HCT116 (cell line): ENCODE measurements around the gene VSTM2B. TPM values are rescaled to one million over a fixed set of nuclear protein-coding genes. Genes with fewer than 3 reads are reported as not detected.

ENCODE experiments used
- ATAC-seq: fragments of 200-7000 bp; cut with Tn5 transposase; 2 replicates; pipeline ENCODE4 v1.9.1; 2020; ENCODE audit warnings: mild to moderate bottlenecking, moderate library complexity
- BruUV-seq: library from RNA; stranded (reverse); fragments of 400-500 nt; replicated peaks from 2 replicates; lab custom pipeline; 2021; lab: Mats Ljungman, UMichigan
- CTCF ChIA-PET: fragments of 300-600 bp; sonication (Branson Sonifier 250); formaldehyde crosslinking; loops from one replicate; lab custom pipeline; 2021; ENCODE audit warnings: antibody characterized with exemption; lab: Charles Lee
- POLR2A ChIA-PET: fragments of 300-600, 350-600 bp; sonication (Branson Sonifier 250); formaldehyde crosslinking; loops from one replicate; lab custom pipeline; 2021; ENCODE audit warnings: antibody characterized with exemption; lab: Charles Lee
- RAD21 ChIA-PET, 2 experiments: fragments of 300-600 bp; sonication (Branson Sonifier 250); formaldehyde crosslinking; loops; one replicate each; lab custom pipeline; 2023; ENCODE audit warnings: low total read pairs in 2 of 2; ENCODE audit not compliant: uncharacterized antibody in 2 of 2, unreplicated experiment in 2 of 2, low non-redundant PET in 1 of 2; lab: Charles Lee
- DNase-seq: peaks from one replicate; pipeline ENCODE4 v3.0.0-alpha.2; 2010; ENCODE audit warnings: low read depth, low spot score
- H2AFZ ChIP-seq: fragments of 200-600 bp; shearing (Covaris generic), sonication (generic); 2 replicates; pipeline ENCODE4 v1.6.1; 2017; ENCODE audit warnings: low read depth, mixed run types, mixed read lengths, antibody characterized with exemption, low read length; ENCODE audit not compliant: poor library complexity, severe bottlenecking
- H3K27ac ChIP-seq: 2 replicates; pipeline ENCODE4 v1.5.1; 2012; ENCODE audit warnings: low read depth, low read length
- H3K27me3 ChIP-seq: fragments of 200-600 bp; sonication (generic); 2 replicates; pipeline ENCODE4 v1.6.1; 2016; ENCODE audit warnings: mixed run types, low read length, mixed read lengths; ENCODE audit not compliant: insufficient read depth
- H3K36me3 ChIP-seq, 2 experiments: fragments of 200-500 bp in 1 of 2; fragments of 200-600 bp in 1 of 2; sonication (Bioruptor generic) in 1 of 2; sonication (generic) in 1 of 2; 2 replicates each; pipeline versions ENCODE4 v1.5.1 to v1.6.1; 2014 to 2016; ENCODE audit warnings: low read length in 2 of 2, inconsistent platforms in 1 of 2, mixed read lengths in 1 of 2, mixed run types in 1 of 2; ENCODE audit not compliant: insufficient read depth in 2 of 2, control insufficient read depth in 1 of 2
- H3K4me1 ChIP-seq, 2 experiments: fragments of 200-600 bp in 1 of 2; sonication (generic) in 1 of 2; 2 replicates each; pipeline versions ENCODE4 v1.5.1 to v1.6.1; 2012 to 2017; ENCODE audit warnings: low read length in 2 of 2, inconsistent platforms in 1 of 2, mild to moderate bottlenecking in 1 of 2, mixed read lengths in 1 of 2, mixed run types in 1 of 2, moderate library complexity in 1 of 2; ENCODE audit not compliant: insufficient read depth in 2 of 2, control insufficient read depth in 1 of 2
- H3K4me2 ChIP-seq: fragments of 200-600 bp; sonication (generic); 2 replicates; pipeline ENCODE4 v1.6.1; 2017; ENCODE audit warnings: mixed run types, low read length, mixed read lengths
- H3K4me3 ChIP-seq, 2 experiments: fragments of 200-600 bp in 1 of 2; sonication (generic) in 1 of 2; replicated peaks in 1 of 2; 2 replicates each; pipeline ENCODE4 v1.5.1; 2011 to 2016; ENCODE audit warnings: low read length in 2 of 2, control low read depth in 1 of 2, low read depth in 1 of 2, mild to moderate bottlenecking in 1 of 2, mixed read lengths in 1 of 2, mixed run types in 1 of 2
- H3K79me2 ChIP-seq: fragments of 200-600 bp; sonication (generic); 2 replicates; pipeline ENCODE4 v1.6.1; 2017; ENCODE audit warnings: mild to moderate bottlenecking, mixed run types, low read length, moderate library complexity, mixed read lengths; ENCODE audit not compliant: insufficient read depth
- H3K9ac ChIP-seq: fragments of 200-600 bp; sonication (generic); 2 replicates; pipeline ENCODE4 v1.6.1; 2016; ENCODE audit warnings: low read length, mixed read lengths
- H3K9me2 ChIP-seq: fragments of 200-600 bp; sonication (generic), shearing (Covaris generic); 2 replicates; pipeline ENCODE4 v1.6.1; 2017; ENCODE audit warnings: mixed run types, mild to moderate bottlenecking, moderate library complexity; ENCODE audit not compliant: insufficient read depth
- H3K9me3 ChIP-seq, 2 experiments: fragments of 200-500 bp in 1 of 2; fragments of 200-600 bp in 1 of 2; sonication (Bioruptor generic) in 1 of 2; sonication (generic) in 1 of 2; 2 replicates each; pipeline ENCODE4 v1.6.1; 2014 to 2017; ENCODE audit warnings: low read length in 2 of 2, mixed read lengths in 2 of 2, inconsistent platforms in 1 of 2, low read depth in 1 of 2, mild to moderate bottlenecking in 1 of 2, mixed run types in 1 of 2, moderate library complexity in 1 of 2; ENCODE audit not compliant: control insufficient read depth in 1 of 2, insufficient read depth in 1 of 2
- H4K20me1 ChIP-seq: fragments of 200-600 bp; sonication (generic), shearing (Covaris generic); 2 replicates; pipeline ENCODE4 v1.6.1; 2017; ENCODE audit warnings: mixed run types, mild to moderate bottlenecking, moderate library complexity; ENCODE audit not compliant: insufficient read depth
- CBX3 ChIP-seq: IDR thresholded peaks from 2 replicates; pipeline ENCODE4 v1.6.1; 2012; ENCODE audit warnings: low read depth
- EGR1 ChIP-seq: IDR thresholded peaks from 2 replicates; pipeline ENCODE4 v1.6.1; 2012; ENCODE audit warnings: low read depth
- YY1 ChIP-seq: IDR thresholded peaks from 2 replicates; pipeline ENCODE4 v1.6.1; 2011; ENCODE audit warnings: low read length, low read depth, moderate library complexity, mild to moderate bottlenecking; ENCODE audit not compliant: insufficient replicate concordance; ENCODE audit errors: extremely low read depth
- ZFX ChIP-seq: fragments of 450-650 bp; IDR thresholded peaks from 2 replicates; pipeline ENCODE4 v1.6.1; 2017
- ZNF274 ChIP-seq: fragments of 200-500 bp; sonication (Bioruptor generic); IDR thresholded peaks from 2 replicates; pipeline ENCODE4 v1.6.1; 2014; ENCODE audit warnings: mild to moderate bottlenecking, low read depth, low read length, inconsistent platforms
- intact Hi-C: fragments of 100-400 bp; cut with micrococcal nuclease; formaldehyde crosslinking; loops from 2 replicates; pipeline ENCODE4 v1.10.0; 2022
- total RNA-seq: library from RNA; stranded (reverse); gene quantifications from one replicate; pipeline ENCODE4 v1.2.1, GENCODE V29; 2021; ENCODE audit not compliant: unreplicated experiment
- TF ChIP-seq, protein P1 (sequence below): IDR thresholded peaks from 2 replicates; pipeline ENCODE4 v1.6.1; 2012; ENCODE audit warnings: low read depth

Gene VSTM2B
- total RNA-seq, 1 experiment from 2014 or later, result not detected

DNA sequence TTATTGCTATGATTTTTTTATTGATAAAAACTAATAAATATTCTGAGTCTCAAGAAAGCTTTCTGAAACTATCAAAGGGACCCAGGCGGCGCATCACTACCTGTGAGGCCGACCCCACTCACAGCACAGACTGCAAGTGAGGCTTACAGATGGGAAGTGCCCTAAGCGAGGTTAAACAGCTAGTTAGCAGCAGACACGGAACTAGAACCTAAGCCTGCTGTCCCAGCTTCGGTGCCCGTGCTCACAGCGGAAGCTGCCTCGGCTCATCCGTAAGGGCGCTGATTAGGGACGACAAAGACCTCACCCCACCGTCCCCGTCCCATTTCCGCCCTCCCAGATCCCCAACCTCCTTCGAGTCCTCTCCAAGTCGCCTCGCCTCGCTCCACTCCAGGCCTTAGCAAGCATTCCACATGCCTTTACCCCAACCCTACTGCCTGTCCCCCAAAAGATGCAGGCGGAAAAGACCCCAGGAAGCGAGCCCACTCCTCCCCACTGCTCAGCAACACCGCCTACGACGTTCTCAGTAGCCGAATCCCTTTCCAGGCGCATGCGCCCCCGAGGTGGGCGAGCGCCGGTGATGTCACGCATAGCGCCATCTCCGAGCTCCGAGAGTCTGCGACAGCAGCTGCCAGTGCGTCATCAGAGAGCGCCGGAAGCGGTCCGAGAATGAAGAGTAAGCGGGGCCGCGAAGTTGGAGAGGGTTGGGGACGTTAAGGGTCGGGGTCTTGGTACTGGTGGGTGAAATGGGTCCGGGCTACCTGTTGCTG lies 80.0 kb downstream of the VSTM2B start, which contains the start of gene POP4 (continued):
- TF ChIP-seq, protein P1, sequence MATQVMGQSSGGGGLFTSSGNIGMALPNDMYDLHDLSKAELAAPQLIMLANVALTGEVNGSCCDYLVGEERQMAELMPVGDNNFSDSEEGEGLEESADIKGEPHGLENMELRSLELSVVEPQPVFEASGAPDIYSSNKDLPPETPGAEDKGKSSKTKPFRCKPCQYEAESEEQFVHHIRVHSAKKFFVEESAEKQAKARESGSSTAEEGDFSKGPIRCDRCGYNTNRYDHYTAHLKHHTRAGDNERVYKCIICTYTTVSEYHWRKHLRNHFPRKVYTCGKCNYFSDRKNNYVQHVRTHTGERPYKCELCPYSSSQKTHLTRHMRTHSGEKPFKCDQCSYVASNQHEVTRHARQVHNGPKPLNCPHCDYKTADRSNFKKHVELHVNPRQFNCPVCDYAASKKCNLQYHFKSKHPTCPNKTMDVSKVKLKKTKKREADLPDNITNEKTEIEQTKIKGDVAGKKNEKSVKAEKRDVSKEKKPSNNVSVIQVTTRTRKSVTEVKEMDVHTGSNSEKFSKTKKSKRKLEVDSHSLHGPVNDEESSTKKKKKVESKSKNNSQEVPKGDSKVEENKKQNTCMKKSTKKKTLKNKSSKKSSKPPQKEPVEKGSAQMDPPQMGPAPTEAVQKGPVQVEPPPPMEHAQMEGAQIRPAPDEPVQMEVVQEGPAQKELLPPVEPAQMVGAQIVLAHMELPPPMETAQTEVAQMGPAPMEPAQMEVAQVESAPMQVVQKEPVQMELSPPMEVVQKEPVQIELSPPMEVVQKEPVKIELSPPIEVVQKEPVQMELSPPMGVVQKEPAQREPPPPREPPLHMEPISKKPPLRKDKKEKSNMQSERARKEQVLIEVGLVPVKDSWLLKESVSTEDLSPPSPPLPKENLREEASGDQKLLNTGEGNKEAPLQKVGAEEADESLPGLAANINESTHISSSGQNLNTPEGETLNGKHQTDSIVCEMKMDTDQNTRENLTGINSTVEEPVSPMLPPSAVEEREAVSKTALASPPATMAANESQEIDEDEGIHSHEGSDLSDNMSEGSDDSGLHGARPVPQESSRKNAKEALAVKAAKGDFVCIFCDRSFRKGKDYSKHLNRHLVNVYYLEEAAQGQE, result no peak
- no peak for TF ChIP-seq ZNF274
- peak; percentile 43 for TF ChIP-seq YY1
- TF ChIP-seq CBX3, result no peak; the same call in 1 of the 2 replicates
- TF ChIP-seq, all 23 proteins: peak for 9

DNA sequence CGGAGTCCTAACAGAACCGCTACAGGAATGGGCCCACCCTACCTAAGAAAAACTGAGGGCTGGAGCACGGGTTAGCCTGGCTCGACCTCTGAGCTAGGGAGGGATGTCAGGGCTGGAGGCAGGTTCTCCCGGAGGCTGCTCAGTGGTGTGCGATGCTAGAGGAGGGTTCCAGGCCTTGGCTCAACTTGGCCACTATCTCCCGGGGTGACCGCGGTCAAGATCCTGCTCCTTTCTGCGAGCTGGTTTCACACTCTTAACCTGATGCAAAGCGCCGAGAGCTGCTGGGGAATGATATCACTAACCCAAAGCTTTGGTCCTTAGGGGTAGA lies 80.6 kb downstream of the VSTM2B start:
- peak overlapping the region; percentile 81; the same call in 1 of the 2 replicates for H3K27ac ChIP-seq
- no peaks in the 10 kb centered on the region for H3K9me3 ChIP-seq
- peak overlapping the region; percentile 75 for H3K4me2 ChIP-seq
- H3K36me3 ChIP-seq, result peaks cover under 1 to 3% of the 10 kb centered on the region in 2 experiments; a peak in 3 of 4 replicates
- no peak for DNase-seq
- H3K9ac ChIP-seq, result peak overlapping the region; percentile 85
- ChIA-PET POLR2A (interaction anchor here (0.9 to 1.5 kb wide), 3 partner anchors 23 to 109 kb away, joined by 3 to 5 read pairs (median 4); partner anchors contain the start of gene C19orf12), CTCF (interaction anchor here (0.5 to 2.2 kb wide), 3 partner anchors 21 to 197 kb away, joined by 3 to 14 read pairs (median 3); no protein-coding TSS in a partner anchor), RAD21 (interaction anchor here in 1 of 2 experiments (1.5 kb wide), 1 partner anchor 56 kb away, joined by 4 read pairs; no protein-coding TSS in a partner anchor)
- peaks cover 4 to 10% of the 10 kb centered on the region in 2 experiments; a peak in 3 of 4 replicates for H3K4me1 ChIP-seq
- no peaks in the 10 kb centered on the region for H4K20me1 ChIP-seq
- TF ChIP-seq EGR1 (no peak), ZFX (0 out of 2 replicates have a peak, but pooled peaks have one; percentile 3)
- H3K79me2 ChIP-seq, result peaks cover 26% of the 10 kb centered on the region
- H3K27me3 ChIP-seq, result no peaks in the 10 kb centered on the region
- H3K4me3 ChIP-seq, result peak overlapping the region; percentile 95 to 100
- intact Hi-C loops, result loop anchor here (2.0 kb wide), 1 partner anchor 394 kb away; the partner anchor contains the start of gene UQCRFS1
- ATAC-seq, result peak; percentile 64
- H2AFZ ChIP-seq, result no peak overlapping the region
- H3K9me2 ChIP-seq, result no peaks in the 10 kb centered on the region
- BruUV-seq, result TSS peak; percentile 74
